ENCODE results near the gene TWIST2.

The TWIST2 gene

GRCh38 chr2:238859636-238860347 is 11.9 kb downstream of the TWIST2 start:
- DNase-seq: peak; percentile 18

GRCh38 chr2:238861013-238861730 is 13.3 kb downstream of the TWIST2 start:
- peak; percentile 77 for DNase-seq

GRCh38 chr2:238861766-238862315 is 14.0 kb downstream of the TWIST2 start:
- DNase-seq: no peak

- no peak for DNase-seq
Measured at GRCh38 chr2:238862701-238863100, 14.8 kb downstream of the TWIST2 start.

- peak; percentile 40 for DNase-seq
Measured at GRCh38 chr2:238863231-238863630, 15.3 kb downstream of the TWIST2 start.

GRCh38 chr2:238863749-238864206 is 15.9 kb downstream of the TWIST2 start:
- DNase-seq: no peak

GRCh38 chr2:238864207-238865014 is 16.5 kb downstream of the TWIST2 start:
- peak; percentile 100 for DNase-seq

GRCh38 chr2:238865015-238865719 is 17.3 kb downstream of the TWIST2 start:
- no peak for DNase-seq

- no peak for DNase-seq
Measured at GRCh38 chr2:238865744-238866355, 18.0 kb downstream of the TWIST2 start.

GRCh38 chr2:238866656-238867277 is 18.9 kb downstream of the TWIST2 start:
- DNase-seq: no peak

GRCh38 chr2:238868067-238868524 is 20.2 kb downstream of the TWIST2 start:
- DNase-seq: peak; percentile 51

GRCh38 chr2:238868616-238869292 is 20.9 kb downstream of the TWIST2 start:
- peak; percentile 68 for DNase-seq

- peak; percentile 72 for DNase-seq
Measured at GRCh38 chr2:238869293-238870124, 21.6 kb downstream of the TWIST2 start.

GRCh38 chr2:238870261-238870660 is 22.4 kb downstream of the TWIST2 start:
- DNase-seq: no peak

GRCh38 chr2:238872026-238872425 is 24.1 kb downstream of the TWIST2 start:
- no peak for DNase-seq

- no peak for DNase-seq
Measured at GRCh38 chr2:238872628-238873380, 24.9 kb downstream of the TWIST2 start.

- no peak for DNase-seq
Measured at GRCh38 chr2:238873381-238873801, 25.5 kb downstream of the TWIST2 start.

- DNase-seq: no peak
Measured at GRCh38 chr2:238873841-238874240, 26.0 kb downstream of the TWIST2 start.
